Endothelial cell of umbilical vein (primary cell): Measurements from ENCODE around the gene NUDT8. TPM values are rescaled to one million over a fixed set of nuclear protein-coding genes. Genes with fewer than 3 reads are reported as not detected.

ENCODE experiments used
- BruUV-seq: library from RNA; stranded (reverse); fragments of 400-500 nt; replicated peaks from 2 replicates; lab custom pipeline; 2021; lab: Mats Ljungman, UMichigan
- CTCF ChIA-PET: fragments of 300-600, 350-600 bp; sonication (Branson Sonifier 250); formaldehyde crosslinking; loops from one replicate; lab custom pipeline; 2021; ENCODE audit warnings: antibody characterized with exemption, inconsistent platforms; lab: Charles Lee
- POLR2A ChIA-PET: fragments of 300-600, 350-600 bp; sonication (Branson Sonifier 250); formaldehyde crosslinking; loops from one replicate; lab custom pipeline; 2021; ENCODE audit warnings: antibody characterized with exemption, inconsistent platforms; lab: Charles Lee
- DNase-seq: peaks from one replicate; pipeline ENCODE4 v3.0.0-alpha.2; 2011; ENCODE audit warnings: low read depth, low spot score
- FAIRE-seq: peaks from 2 replicates; lab custom pipeline; 2011; peaks lifted over from hg19 to GRCh38; lab: Jason Lieb, UNC
- H2AFZ ChIP-seq: 2 replicates; pipeline ENCODE4 v1.6.0; 2012; ENCODE audit warnings: low read depth, low read length, control low read depth, inconsistent platforms
- H3K27ac ChIP-seq: 2 replicates; pipeline ENCODE4 v1.5.1; 2011; ENCODE audit warnings: low read depth, mild to moderate bottlenecking, control low read depth, low read length, moderate library complexity; ENCODE audit not compliant: insufficient read depth
- H3K27me3 ChIP-seq, 2 experiments: 2 replicates each; pipeline versions ENCODE4 v1.6.0 to v1.6.1; 2011; ENCODE audit warnings: low read length in 2 of 2, mixed read lengths in 1 of 2; ENCODE audit not compliant: control insufficient read depth in 2 of 2, insufficient read depth in 2 of 2
- H3K36me3 ChIP-seq, 2 experiments: 2 replicates in 1 of 2; 3 replicates in 1 of 2; pipeline ENCODE4 v1.5.1; 2011; ENCODE audit warnings: low read length in 2 of 2, mild to moderate bottlenecking in 1 of 2, moderate library complexity in 1 of 2; ENCODE audit not compliant: control insufficient read depth in 2 of 2, insufficient read depth in 2 of 2; ENCODE audit errors: extremely low read depth in 1 of 2
- H3K4me1 ChIP-seq: 3 replicates; pipeline ENCODE4 v1.5.1; 2011; ENCODE audit warnings: mild to moderate bottlenecking, low read length; ENCODE audit not compliant: control insufficient read depth, insufficient read depth; ENCODE audit errors: extremely low read depth
- H3K4me2 ChIP-seq: 2 replicates; pipeline ENCODE4 v1.6.1; 2011; ENCODE audit warnings: low read length, control low read depth, mixed read lengths; ENCODE audit not compliant: insufficient read depth
- H3K4me3 ChIP-seq, 3 experiments: fragments of 200-600 bp in 1 of 3; sonication (generic), shearing (Covaris generic) in 1 of 3; replicated peaks in 1 of 3; 2 replicates each; pipeline ENCODE4 v1.5.1; 2011 to 2016; ENCODE audit warnings: control low read depth in 3 of 3, low read length in 3 of 3, mild to moderate bottlenecking in 2 of 3, inconsistent platforms in 1 of 3, low read depth in 1 of 3, moderate library complexity in 1 of 3; ENCODE audit not compliant: insufficient read depth in 1 of 3
- H3K79me2 ChIP-seq: 2 replicates; pipeline ENCODE4 v1.6.0; 2012; ENCODE audit warnings: low read length, inconsistent platforms; ENCODE audit not compliant: control insufficient read depth, insufficient read depth
- H3K9ac ChIP-seq: replicated peaks from 2 replicates; pipeline ENCODE3; 2011; ENCODE audit warnings: low read length, control low read depth; ENCODE audit not compliant: insufficient read depth; ENCODE audit errors: extremely low read depth
- H3K9me1 ChIP-seq: replicated peaks from 3 replicates; pipeline ENCODE4 v1.6.0; 2011; ENCODE audit warnings: mild to moderate bottlenecking, low read length; ENCODE audit not compliant: control insufficient read depth, insufficient read depth; ENCODE audit errors: extremely low read depth
- H3K9me3 ChIP-seq: replicated peaks from 2 replicates; pipeline ENCODE4 v1.5.1; 2012; ENCODE audit warnings: low read length, inconsistent platforms; ENCODE audit not compliant: control insufficient read depth, insufficient read depth
- H4K20me1 ChIP-seq: replicated peaks from 2 replicates; pipeline ENCODE3; 2011; ENCODE audit warnings: mild to moderate bottlenecking, low read length; ENCODE audit not compliant: control insufficient read depth, insufficient read depth; ENCODE audit errors: extremely low read depth
- EZH2 ChIP-seq: IDR thresholded peaks from 2 replicates; pipeline ENCODE4 v1.6.1; 2012; ENCODE audit warnings: borderline replicate concordance, low read depth, mild to moderate bottlenecking, moderate library complexity, low read length, inconsistent platforms; ENCODE audit not compliant: severe bottlenecking
- FOS ChIP-seq: IDR thresholded peaks from 2 replicates; pipeline ENCODE4 v1.6.1; 2011; ENCODE audit warnings: mild to moderate bottlenecking, low read length, moderate library complexity, borderline replicate concordance; ENCODE audit not compliant: insufficient read depth
- GATA2 ChIP-seq: IDR thresholded peaks from 2 replicates; pipeline ENCODE4 v1.7.0; 2011; ENCODE audit warnings: low read depth, mild to moderate bottlenecking, moderate library complexity, mixed read lengths, low read length; ENCODE audit not compliant: insufficient read length, insufficient read depth
- JUN ChIP-seq: IDR thresholded peaks from 2 replicates; pipeline ENCODE4 v1.6.1; 2011; ENCODE audit warnings: borderline replicate concordance, low read depth; ENCODE audit not compliant: insufficient read length, insufficient read depth
- MYC ChIP-seq: IDR thresholded peaks from one replicate; pipeline ENCODE4 v1.6.1; 2011; ENCODE audit warnings: mild to moderate bottlenecking, low read depth, low read length
- POLR2A ChIP-seq: IDR thresholded peaks from 2 replicates; pipeline ENCODE4 v1.6.1; 2012; ENCODE audit warnings: low read depth, mild to moderate bottlenecking, control low read depth, low read length
- POLR2AphosphoS5 ChIP-seq: IDR thresholded peaks from 2 replicates; pipeline ENCODE4 v1.6.1; 2012; ENCODE audit warnings: low read depth, mild to moderate bottlenecking, control low read depth, low read length, moderate library complexity; ENCODE audit not compliant: insufficient read depth
- dilution Hi-C: fragments of 300-500 bp; cut with MboI; formaldehyde crosslinking; loops from one replicate; pipeline ENCODE4 v1.15.0; 2019; ENCODE audit warnings: low sequenced_read_pairs; ENCODE audit not compliant: extremely low pct_ligation_motif_present
- intact Hi-C: fragments of 100-400 bp; cut with micrococcal nuclease; formaldehyde crosslinking; loops from one replicate; pipeline ENCODE4 v1.10.0; 2022
- polyA plus RNA-seq, 4 experiments: library from polyadenylated mRNA; depleted of rRNA in 3 of 4; stranded (reverse) in 3 of 4; unstranded in 1 of 4; fragments of >200 nt; gene quantifications; 2 replicates each; pipeline versions ENCODE4 v1.2.1 to v1.2.3, GENCODE V29; 2011 to 2012; ENCODE audit warnings: missing spikeins in 1 of 4
- total RNA-seq: library from RNA; stranded (reverse); gene quantifications from 2 replicates; pipeline ENCODE4 v1.2.3, GENCODE V29; 2021
- TF ChIP-seq, protein P1 (sequence below): IDR thresholded peaks from 2 replicates; pipeline ENCODE4 v1.6.1; 2011; ENCODE audit not compliant: insufficient read depth, insufficient read length
- TF ChIP-seq, protein P2 (sequence below), 2 donors: IDR thresholded peaks; 1 replicate in 1 of 2; 2 replicates in 1 of 2; pipeline ENCODE4 v1.5.1; 2011; ENCODE audit warnings: low read length in 2 of 2, mild to moderate bottlenecking in 2 of 2, moderate library complexity in 2 of 2, control low read depth in 1 of 2, inconsistent platforms in 1 of 2, low read depth in 1 of 2; ENCODE audit not compliant: insufficient read depth in 1 of 2; ENCODE audit errors: extremely low read depth in 1 of 2

The NUDT8 gene
- total and polyA plus RNA-seq, 2 donors (not counting 3 experiments of a cell fraction or from before 2014, with no cell fraction given) = 14.1 to 20.4 TPM

DNA sequence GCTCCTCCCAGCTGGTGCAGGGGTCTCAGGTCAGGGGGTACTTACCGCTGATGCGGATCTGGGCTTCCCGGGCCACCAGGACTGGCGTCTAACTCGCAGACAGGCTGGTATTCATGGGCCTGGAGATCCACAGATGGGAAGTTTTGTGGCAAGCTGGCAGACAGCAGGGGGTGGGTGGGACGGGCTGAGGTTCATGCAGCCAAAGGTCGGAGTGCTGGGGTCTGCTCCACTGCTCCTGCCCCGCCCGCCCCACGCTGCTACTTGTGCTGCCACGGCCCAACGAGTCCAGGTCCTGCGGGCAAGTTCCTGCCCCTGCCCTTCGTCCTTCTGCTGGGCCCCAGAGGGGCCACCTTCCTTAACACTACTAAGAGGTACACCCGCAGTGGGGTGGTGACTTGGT, 17.7 kb upstream of the NUDT8 start:
- Histone ChIP-seq H4K20me1 (no peaks in the 10 kb centered on the region), H3K4me2 (no peak overlapping the region), H3K9me3 (no peaks in the 10 kb centered on the region), H3K9me1 (no peaks in the 10 kb centered on the region), H3K79me2 (no peaks in the 10 kb centered on the region), H2AFZ (no peak overlapping the region), H3K9ac (no peak overlapping the region), H3K27ac (no peak overlapping the region), H3K4me3 (no peak overlapping the region), H3K4me1 (no peaks in the 10 kb centered on the region), H3K27me3 (no peaks in the 10 kb centered on the region), H3K36me3 (no peaks in the 10 kb centered on the region)
- BruUV-seq = no TSS peak
- DNase-seq (no peak), FAIRE-seq (no peak)
- ChIA-PET CTCF (interaction anchor here (0.9 to 2.4 kb wide), 3 partner anchors 12 to 308 kb away, joined by 4 to 11 read pairs (median 4); partner anchors contain the start of gene NUDT8), POLR2A (no interaction called here)
- intact Hi-C loops (no loop called here), dilution Hi-C loops (no loop called here)
- TF ChIP-seq GATA2 (no peak), POLR2AphosphoS5 (no peak)

DNA sequence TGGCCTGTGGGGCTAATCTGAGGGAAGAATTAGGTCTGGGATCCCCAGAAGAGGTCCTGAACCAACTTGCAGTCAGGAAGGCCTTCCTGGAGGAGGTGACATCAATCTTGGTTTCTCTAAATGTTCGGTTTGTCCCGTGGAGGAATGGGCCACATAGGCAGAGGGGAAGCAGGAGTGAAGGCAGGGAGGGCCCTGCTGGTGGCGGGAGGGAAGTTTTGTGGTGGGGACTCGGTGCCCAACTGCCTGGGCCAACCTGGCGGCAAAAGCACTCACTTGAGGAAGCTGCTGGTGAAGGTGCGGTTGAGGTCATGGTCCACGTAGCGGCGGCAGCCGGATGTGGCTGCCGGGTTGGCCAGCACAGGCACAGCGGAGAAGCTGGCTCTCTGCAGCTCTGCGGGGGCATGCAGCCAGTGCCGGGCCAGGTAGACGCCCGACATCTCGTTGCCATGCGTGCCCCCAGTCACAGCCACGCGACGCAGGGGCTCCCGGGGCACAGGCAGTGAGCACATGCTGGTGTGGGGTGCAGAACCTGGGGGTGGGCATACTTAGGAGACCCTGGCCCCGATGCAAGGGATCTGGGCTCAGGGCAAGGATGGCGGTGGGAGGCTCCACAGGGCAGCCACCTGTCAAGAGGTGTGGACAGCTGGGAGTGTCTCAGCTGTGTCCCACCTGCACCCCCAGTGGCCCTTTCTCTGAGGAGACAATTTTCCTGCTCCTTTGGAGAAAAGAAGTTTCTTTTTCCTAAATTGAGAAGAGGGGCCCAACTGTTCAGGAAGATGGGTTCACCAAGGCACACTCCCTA, 17.0 kb upstream of the NUDT8 start:
- ChIA-PET CTCF (interaction anchor here (0.9 to 2.4 kb wide), 3 partner anchors 13 to 17 kb away, joined by 4 to 11 read pairs (median 7); partner anchors contain the start of gene NUDT8), POLR2A (no interaction called here)
- TF ChIP-seq POLR2AphosphoS5 = no peak
- TF ChIP-seq GATA2 = no peak
- TF ChIP-seq, protein P1, sequence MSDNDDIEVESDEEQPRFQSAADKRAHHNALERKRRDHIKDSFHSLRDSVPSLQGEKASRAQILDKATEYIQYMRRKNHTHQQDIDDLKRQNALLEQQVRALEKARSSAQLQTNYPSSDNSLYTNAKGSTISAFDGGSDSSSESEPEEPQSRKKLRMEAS = no peak
- TF ChIP-seq, protein P2, sequence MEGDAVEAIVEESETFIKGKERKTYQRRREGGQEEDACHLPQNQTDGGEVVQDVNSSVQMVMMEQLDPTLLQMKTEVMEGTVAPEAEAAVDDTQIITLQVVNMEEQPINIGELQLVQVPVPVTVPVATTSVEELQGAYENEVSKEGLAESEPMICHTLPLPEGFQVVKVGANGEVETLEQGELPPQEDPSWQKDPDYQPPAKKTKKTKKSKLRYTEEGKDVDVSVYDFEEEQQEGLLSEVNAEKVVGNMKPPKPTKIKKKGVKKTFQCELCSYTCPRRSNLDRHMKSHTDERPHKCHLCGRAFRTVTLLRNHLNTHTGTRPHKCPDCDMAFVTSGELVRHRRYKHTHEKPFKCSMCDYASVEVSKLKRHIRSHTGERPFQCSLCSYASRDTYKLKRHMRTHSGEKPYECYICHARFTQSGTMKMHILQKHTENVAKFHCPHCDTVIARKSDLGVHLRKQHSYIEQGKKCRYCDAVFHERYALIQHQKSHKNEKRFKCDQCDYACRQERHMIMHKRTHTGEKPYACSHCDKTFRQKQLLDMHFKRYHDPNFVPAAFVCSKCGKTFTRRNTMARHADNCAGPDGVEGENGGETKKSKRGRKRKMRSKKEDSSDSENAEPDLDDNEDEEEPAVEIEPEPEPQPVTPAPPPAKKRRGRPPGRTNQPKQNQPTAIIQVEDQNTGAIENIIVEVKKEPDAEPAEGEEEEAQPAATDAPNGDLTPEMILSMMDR (IDR thresholded peaks at IDR 0.05; ENCODE audit: extremely low read depth in 1 of 2, insufficient read depth in 1 of 2, low read depth in 1 of 2, low read length in 2 of 2) = no peak
- no peak for TF ChIP-seq FOS
- TF ChIP-seq POLR2A = no peak
- TF ChIP-seq EZH2 = no peak
- TF ChIP-seq JUN = no peak
- no peak for TF ChIP-seq MYC
- H2AFZ ChIP-seq = no peak overlapping the region
- H3K36me3 ChIP-seq = no peaks in the 10 kb centered on the region
- H3K27ac ChIP-seq = no peak overlapping the region
- H3K4me2 ChIP-seq = no peak overlapping the region
- H3K4me3 ChIP-seq = no peak overlapping the region
- H3K4me1 ChIP-seq = no peaks in the 10 kb centered on the region
- no peak overlapping the region for H3K9ac ChIP-seq
- FAIRE-seq (no peak), DNase-seq (no peak)
- no peaks in the 10 kb centered on the region for H3K9me3 ChIP-seq
- H3K27me3 ChIP-seq = no peaks in the 10 kb centered on the region
- no peaks in the 10 kb centered on the region for H3K79me2 ChIP-seq
- dilution Hi-C loops (no loop called here), intact Hi-C loops (no loop called here)
- H3K9me1 ChIP-seq = no peaks in the 10 kb centered on the region
- no peaks in the 10 kb centered on the region for H4K20me1 ChIP-seq
- no TSS peak for BruUV-seq
